Hepatocyte (in vitro differentiated cells): ENCODE data around the gene FFAR2. TPM values are rescaled to one million over a fixed set of nuclear protein-coding genes. Genes with fewer than 3 reads are reported as not detected.
A peak's percentile ranks its signal among the peaks of the same experiment; 100 is the strongest.

Experiments
- DNase-seq: peaks from one replicate; pipeline ENCODE4 v3.0.0-alpha.2; 2016; ENCODE audit warnings: low spot score
- H2AFZ ChIP-seq: fragments of 200-600 bp; sonication (generic); 2 replicates; pipeline ENCODE4 v1.6.0; 2016; ENCODE audit warnings: antibody characterized with exemption, mild to moderate bottlenecking
- H3K27ac ChIP-seq: fragments of 200-600 bp; sonication (generic); 2 replicates; pipeline ENCODE4 v1.5.1; 2016; ENCODE audit warnings: mild to moderate bottlenecking
- H3K27me3 ChIP-seq: fragments of 200-600 bp; sonication (generic); 2 replicates; pipeline ENCODE4 v1.6.1; 2016
- H3K36me3 ChIP-seq: fragments of 200-600 bp; sonication (generic); replicated peaks from 2 replicates; pipeline ENCODE4 v1.5.1; 2016; ENCODE audit warnings: low read depth; ENCODE audit not compliant: insufficient read depth
- H3K4me1 ChIP-seq: fragments of 200-600 bp; sonication (generic); 2 replicates; pipeline ENCODE4 v1.5.1; 2016; ENCODE audit warnings: mild to moderate bottlenecking, moderate library complexity; ENCODE audit not compliant: insufficient read depth
- H3K4me2 ChIP-seq: fragments of 200-600 bp; sonication (generic); 2 replicates; pipeline ENCODE4 v1.6.0; 2016
- H3K4me3 ChIP-seq: fragments of 200-600 bp; sonication (generic); 2 replicates; pipeline ENCODE4 v1.5.1; 2016; ENCODE audit warnings: mild to moderate bottlenecking
- H3K79me2 ChIP-seq: fragments of 200-600 bp; sonication (generic); 2 replicates; pipeline ENCODE4 v1.6.0; 2017; ENCODE audit warnings: mild to moderate bottlenecking
- H3K9me2 ChIP-seq: fragments of 200-600 bp; sonication (generic); replicated peaks from 2 replicates; pipeline ENCODE4 v1.6.0; 2017; ENCODE audit warnings: mild to moderate bottlenecking; ENCODE audit not compliant: insufficient read depth
- H3K9me3 ChIP-seq: fragments of 200-600 bp; sonication (generic); 2 replicates; pipeline ENCODE4 v1.5.1; 2016; ENCODE audit warnings: low read depth, mild to moderate bottlenecking
- H4K20me1 ChIP-seq: fragments of 200-600 bp; sonication (generic); 2 replicates; pipeline ENCODE4 v1.6.0; 2016; ENCODE audit warnings: mild to moderate bottlenecking; ENCODE audit not compliant: insufficient read depth, poor library complexity, severe bottlenecking
- CTCF ChIP-seq: fragments of 200-600 bp; sonication (generic); IDR thresholded peaks from 2 replicates; pipeline ENCODE4 v1.5.1; 2016; ENCODE audit warnings: antibody characterized with exemption, mild to moderate bottlenecking; ENCODE audit not compliant: poor library complexity
- EZH2 ChIP-seq: fragments of 200-600 bp; sonication (generic); IDR thresholded peaks from 2 replicates; pipeline ENCODE4 v1.6.1; 2016; ENCODE audit warnings: antibody characterized with exemption, mild to moderate bottlenecking, borderline replicate concordance
- EZH2phosphoT487 ChIP-seq: fragments of 200-600 bp; sonication (generic); IDR thresholded peaks from one replicate; pipeline ENCODE4 v1.6.1; 2018; ENCODE audit warnings: antibody characterized with exemption, mild to moderate bottlenecking, low read depth, moderate library complexity; ENCODE audit not compliant: unreplicated experiment, severe bottlenecking
- WGBS: methylation state at CpG from one replicate; pipeline ENCODE4 v1.1.6; 2016; ENCODE audit warnings: low lambda C conversion rate; ENCODE audit errors: missing lambda C conversion rate; 5-methylcytosine and 5-hydroxymethylcytosine counted together
- polyA plus RNA-seq: library from polyadenylated mRNA; unstranded; fragments of >200 nt; fragmentation: Nextera tagmentation; extraction: Ambion mirVana; gene quantifications from 2 replicates; pipeline ENCODE4 v1.2.1, GENCODE V29; 2016
- total RNA-seq: library from RNA; depleted of rRNA; stranded (reverse); fragments of >200 nt; gene quantifications from 2 replicates; pipeline ENCODE4 v1.2.3, GENCODE V29; 2014

Gene FFAR2
- total and polyA plus RNA-seq, 2 experiments from 2014 or later, result 0.20 TPM; not detected in 1

- Histone ChIP-seq H3K36me3 (no peaks in the 10 kb centered on the region), H4K20me1 (no peaks in the 10 kb centered on the region), H3K79me2 (no peaks in the 10 kb centered on the region), H3K27me3 (no peaks in the 10 kb centered on the region), H3K4me2 (no peak overlapping the region), H3K4me1 (no peaks in the 10 kb centered on the region), H3K4me3 (no peak overlapping the region), H2AFZ (no peak overlapping the region), H3K9me2 (no peaks in the 10 kb centered on the region), H3K9me3 (no peaks in the 10 kb centered on the region), H3K27ac (no peak overlapping the region)
- TF ChIP-seq CTCF, result no peak
- no peak for TF ChIP-seq EZH2
- no peak for TF ChIP-seq EZH2phosphoT487
- WGBS, result 73% methylated on average over 5 of the region's 5 CpGs
- no peak for DNase-seq
Observed at GRCh38 chr19:35483089-35483488, 35.0 kb downstream of the FFAR2 start.

DNA sequence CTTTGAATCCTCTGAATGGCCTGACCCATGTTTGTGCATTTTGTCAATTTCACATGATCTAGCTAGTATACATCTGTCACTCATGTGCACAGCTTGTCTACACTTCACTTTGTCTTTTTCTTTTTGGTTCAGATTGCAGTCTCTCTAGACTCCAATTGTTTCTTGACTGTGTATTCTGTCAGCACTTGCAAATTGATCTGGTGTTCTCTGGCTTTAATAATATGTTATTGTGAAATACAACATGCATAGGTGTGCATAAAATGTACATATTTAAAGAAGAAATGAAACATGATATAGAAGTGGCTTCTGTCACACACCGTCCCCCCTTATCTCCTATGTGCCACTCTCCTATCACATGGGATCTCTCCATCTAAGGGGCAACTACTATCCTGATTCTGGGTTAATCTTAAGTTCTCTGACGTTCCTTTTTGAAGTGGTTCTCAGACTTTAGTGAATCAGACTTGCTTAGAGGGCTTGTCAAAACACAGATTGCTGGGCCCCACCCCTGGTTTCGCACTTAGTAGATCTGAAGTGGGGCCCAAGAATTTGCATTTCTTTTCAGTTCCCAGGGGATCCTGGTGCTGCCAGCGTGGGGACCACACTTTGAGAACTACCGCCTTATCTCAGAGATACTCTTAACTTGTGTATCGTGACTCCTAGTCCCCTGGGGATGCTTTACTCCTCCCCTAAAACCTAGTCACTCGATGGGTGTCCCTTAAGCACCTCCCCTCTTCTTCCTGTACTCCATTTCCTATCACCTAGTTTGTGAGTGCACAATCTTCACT is 36.4 kb downstream of the FFAR2 start:
- Histone ChIP-seq H3K27me3 (no peaks in the 10 kb centered on the region), H3K27ac (no peak overlapping the region), H3K9me2 (no peaks in the 10 kb centered on the region), H3K9me3 (no peaks in the 10 kb centered on the region), H3K4me1 (no peaks in the 10 kb centered on the region), H4K20me1 (no peaks in the 10 kb centered on the region), H3K36me3 (no peaks in the 10 kb centered on the region), H3K4me2 (no peak overlapping the region), H3K79me2 (no peaks in the 10 kb centered on the region), H3K4me3 (no peak overlapping the region), H2AFZ (no peak overlapping the region)
- no peak for TF ChIP-seq EZH2
- DNase-seq, result no peak
- WGBS, result 65% methylated on average over 7 of the region's 7 CpGs

DNA sequence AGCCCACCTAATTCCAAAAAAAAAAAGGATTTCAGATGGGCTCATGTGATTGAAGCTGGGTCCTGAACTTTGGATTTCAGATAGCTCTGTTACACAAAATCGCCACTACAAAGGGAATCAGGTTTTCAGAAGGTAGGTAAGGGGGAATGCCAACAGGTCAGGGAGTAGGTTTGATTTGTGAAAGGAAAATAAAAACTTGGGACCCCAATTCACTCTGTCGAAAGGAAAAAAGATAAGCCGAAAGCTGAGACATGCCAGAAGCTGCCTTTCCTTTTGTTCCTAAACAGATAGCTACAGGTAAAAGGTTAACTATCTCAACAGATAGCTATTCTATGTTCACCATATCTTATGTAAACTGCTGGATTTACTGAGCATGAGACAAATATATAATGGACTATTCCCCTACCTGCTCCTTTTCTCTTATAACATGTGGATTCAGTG is 38.2 kb downstream of the FFAR2 start:
- no peak for DNase-seq
- H3K27ac ChIP-seq, result peak overlapping the region; percentile 53
- no peaks in the 10 kb centered on the region for H3K4me1 ChIP-seq
- WGBS, result 36% methylated on average over 3 of the region's 3 CpGs
- TF ChIP-seq EZH2phosphoT487 (no peak), EZH2 (no peak), CTCF (no peak)
- H3K4me2 ChIP-seq, result peak overlapping the region; percentile 45
- H3K9me2 ChIP-seq, result no peaks in the 10 kb centered on the region
- no peak overlapping the region for H2AFZ ChIP-seq
- no peaks in the 10 kb centered on the region for H3K36me3 ChIP-seq
- H3K9me3 ChIP-seq, result no peaks in the 10 kb centered on the region
- no peak overlapping the region for H3K4me3 ChIP-seq
- H3K27me3 ChIP-seq, result no peaks in the 10 kb centered on the region
- no peaks in the 10 kb centered on the region for H3K79me2 ChIP-seq
- no peaks in the 10 kb centered on the region for H4K20me1 ChIP-seq

DNA sequence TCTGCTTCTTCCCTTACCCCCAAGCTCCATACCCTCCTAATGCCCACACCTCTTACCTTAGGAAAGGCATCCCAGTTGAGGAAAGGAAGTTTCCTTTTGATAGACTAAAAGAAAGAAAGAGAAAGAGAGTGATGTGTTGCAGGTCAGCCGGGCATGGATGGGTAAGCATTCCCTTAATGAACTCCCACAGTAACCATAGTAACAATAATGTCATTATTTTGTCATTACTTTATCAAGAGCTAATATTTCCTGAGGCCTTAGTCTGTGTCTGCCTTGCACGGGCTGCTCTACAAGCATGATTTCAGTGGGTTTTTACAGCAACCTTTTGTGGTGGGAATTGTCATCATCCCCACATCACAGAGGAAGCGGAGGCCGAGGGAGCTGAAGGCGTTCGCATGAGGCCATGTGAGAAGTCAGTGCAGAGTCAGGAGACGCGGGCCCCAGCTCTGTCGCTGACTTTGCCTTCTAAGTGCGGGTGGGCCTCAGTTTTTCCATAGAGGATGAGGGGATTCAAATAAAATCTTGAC is 39.7 kb downstream of the FFAR2 start:
- no peak overlapping the region for H3K27ac ChIP-seq
- H3K4me2 ChIP-seq, result no peak overlapping the region
- no peak overlapping the region for H3K4me3 ChIP-seq
- H4K20me1 ChIP-seq, result no peaks in the 10 kb centered on the region
- TF ChIP-seq CTCF (no peak), EZH2phosphoT487 (no peak), EZH2 (no peak)
- no peak overlapping the region for H2AFZ ChIP-seq
- no peaks in the 10 kb centered on the region for H3K36me3 ChIP-seq
- no peak for DNase-seq
- H3K9me3 ChIP-seq, result no peaks in the 10 kb centered on the region
- no peaks in the 10 kb centered on the region for H3K4me1 ChIP-seq
- H3K27me3 ChIP-seq, result no peaks in the 10 kb centered on the region
- H3K9me2 ChIP-seq, result no peaks in the 10 kb centered on the region
- H3K79me2 ChIP-seq, result no peaks in the 10 kb centered on the region
- 95% methylated on average over 10 of the region's 10 CpGs for WGBS
